ENCODE measurements around the gene KRT23.

DNA sequence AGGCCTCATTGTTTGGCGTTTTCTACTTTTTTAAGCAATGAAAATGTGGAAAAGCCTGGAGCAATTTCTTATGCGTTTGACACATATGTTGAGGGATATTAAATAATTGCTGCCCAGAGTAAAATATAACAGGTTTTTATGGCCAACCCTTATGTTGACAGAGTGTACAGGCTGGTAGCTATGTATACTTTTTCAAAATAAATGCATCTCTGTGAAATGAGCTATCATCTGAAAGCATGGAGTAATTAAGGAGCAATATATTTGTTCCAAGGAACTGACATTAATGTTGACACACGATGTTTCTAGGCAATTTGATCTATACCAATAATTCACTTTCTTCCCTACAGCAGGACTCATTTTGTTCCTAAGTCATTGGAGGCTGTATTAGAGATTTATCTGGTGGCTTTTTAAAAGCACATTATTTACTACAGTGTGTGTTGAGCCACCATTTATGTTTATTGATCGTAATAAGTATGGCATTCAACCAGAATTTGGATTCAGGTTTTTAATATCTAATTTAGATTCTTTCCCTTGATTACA lies 40.5 kb downstream of the KRT23 start:
- TF ChIP-seq DPF2 (IDR thresholded peaks at IDR 0.05): no peak
- TF ChIP-seq POLR2A (IDR thresholded peaks at IDR 0.05; ENCODE audit: low read depth, low read length): no peak
- TF ChIP-seq HCFC1 (IDR thresholded peaks at IDR 0.05; ENCODE audit: low read length): no peak
- TF ChIP-seq SUZ12 (IDR thresholded peaks at IDR 0.05; ENCODE audit: unreplicated experiment): no peak

Data from GM12878 (cell line).